ENCODE results near the gene SULT1C4.

SULT1C4 gene

DNA sequence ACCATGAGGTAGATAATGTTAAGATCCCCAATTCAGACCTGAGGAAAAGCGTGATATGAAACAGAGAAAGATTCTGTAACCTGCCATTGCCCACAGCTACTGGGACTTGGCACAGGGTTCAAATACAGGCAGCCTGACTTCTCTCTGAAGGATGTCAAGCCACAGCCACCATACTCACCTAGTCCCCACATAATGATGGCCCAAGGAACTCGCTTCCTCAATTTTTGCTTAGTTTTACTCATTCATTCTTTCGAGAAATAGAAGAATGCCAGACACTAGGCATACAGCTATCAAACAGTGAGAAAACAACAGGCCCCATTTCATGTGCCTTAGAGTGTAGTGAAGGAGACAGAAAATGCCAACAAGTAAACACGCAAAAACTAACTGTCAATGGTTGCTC, 980 bp upstream of the SULT1C4 start:
- no peak for DNase-seq

DNA sequence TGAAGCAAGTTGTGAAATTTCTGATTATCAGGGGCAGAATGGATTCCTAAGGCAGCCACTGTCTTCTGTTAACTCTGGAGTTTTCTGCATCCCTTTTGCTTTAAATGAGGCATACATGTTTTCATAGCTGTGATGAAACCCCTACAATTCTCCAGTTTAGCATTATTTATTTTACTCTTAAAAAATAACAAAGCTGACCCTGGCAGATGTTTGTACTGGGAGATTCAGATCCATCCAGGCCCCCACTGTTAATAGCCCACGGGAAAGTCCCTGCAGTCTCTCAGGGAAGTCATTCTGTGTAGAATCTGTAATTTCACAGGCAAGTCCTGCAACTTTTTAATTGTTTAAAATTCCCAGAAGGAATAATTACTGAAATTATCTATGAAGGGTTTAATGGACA, 353 bp upstream of the SULT1C4 start:
- no peak for DNase-seq

DNA sequence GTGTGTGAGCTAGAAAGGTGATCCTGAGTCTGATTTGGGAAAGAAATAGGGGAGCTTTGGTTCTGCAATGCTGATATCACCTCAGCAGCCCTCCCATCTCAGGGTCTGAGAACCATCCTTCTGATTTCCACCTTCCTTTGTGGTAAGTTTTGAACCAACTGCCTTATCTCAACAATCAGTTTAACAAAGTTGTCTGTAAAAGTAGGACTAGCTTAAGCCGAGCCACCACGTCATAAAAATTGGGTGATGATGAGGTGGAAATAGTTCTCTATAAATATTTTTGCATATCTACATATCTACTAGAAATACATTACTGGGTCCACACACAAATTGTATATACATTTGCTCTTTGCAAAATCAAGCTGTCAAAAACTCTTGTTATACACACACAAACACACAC, 1.1 kb downstream of the SULT1C4 start:
- DNase-seq: no peak

DNA sequence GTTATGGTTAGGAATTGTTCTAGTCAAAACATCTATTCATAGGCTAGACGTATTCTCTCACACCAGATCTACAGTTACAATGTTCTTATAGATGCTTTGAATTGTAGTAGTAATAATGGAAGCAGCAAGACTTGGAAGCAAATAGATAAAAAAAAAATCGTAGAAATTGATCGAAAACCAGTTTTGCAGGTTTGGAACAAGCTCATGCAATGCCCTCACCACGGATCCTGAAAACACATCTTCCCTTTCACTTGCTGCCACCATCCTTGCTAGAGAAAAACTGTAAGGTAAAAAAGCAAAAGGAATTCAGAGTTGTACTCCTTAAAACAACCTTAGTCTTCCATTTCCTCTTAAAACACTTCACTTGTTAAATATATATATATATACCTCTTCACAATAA, 4.4 kb downstream of the SULT1C4 start:
- no peak for DNase-seq

DNA sequence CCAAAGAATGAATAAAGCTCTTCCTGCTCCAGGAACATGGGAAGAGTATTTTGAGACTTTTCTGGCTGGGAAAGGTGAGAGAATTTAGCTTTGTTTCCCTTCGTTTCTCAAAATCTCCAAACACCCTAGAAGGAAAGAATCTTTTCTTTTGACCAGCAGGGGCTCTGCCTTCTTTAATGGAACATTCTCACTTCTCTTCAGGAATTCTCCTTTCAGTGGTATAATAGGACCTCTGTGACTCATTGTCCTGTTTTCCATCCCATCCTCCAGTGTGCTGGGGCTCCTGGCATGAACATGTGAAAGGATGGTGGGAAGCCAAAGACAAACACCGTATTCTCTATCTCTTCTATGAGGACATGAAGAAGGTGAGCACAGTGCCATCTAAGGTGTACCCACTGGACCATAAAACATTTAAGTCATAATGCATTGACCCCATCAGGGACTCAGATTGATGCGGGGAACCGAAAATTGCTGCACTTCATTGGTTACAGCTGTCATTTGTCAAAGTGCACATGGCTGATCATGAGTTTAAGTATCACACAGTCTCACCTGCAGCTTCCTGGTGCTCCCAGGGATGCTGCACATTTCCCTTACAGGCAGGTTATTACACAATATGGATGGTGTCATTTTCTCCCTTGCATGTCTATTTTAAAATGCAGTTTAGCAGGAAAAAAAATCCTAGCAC, 5.5 kb downstream of the SULT1C4 start:
- no peak for DNase-seq

DNA sequence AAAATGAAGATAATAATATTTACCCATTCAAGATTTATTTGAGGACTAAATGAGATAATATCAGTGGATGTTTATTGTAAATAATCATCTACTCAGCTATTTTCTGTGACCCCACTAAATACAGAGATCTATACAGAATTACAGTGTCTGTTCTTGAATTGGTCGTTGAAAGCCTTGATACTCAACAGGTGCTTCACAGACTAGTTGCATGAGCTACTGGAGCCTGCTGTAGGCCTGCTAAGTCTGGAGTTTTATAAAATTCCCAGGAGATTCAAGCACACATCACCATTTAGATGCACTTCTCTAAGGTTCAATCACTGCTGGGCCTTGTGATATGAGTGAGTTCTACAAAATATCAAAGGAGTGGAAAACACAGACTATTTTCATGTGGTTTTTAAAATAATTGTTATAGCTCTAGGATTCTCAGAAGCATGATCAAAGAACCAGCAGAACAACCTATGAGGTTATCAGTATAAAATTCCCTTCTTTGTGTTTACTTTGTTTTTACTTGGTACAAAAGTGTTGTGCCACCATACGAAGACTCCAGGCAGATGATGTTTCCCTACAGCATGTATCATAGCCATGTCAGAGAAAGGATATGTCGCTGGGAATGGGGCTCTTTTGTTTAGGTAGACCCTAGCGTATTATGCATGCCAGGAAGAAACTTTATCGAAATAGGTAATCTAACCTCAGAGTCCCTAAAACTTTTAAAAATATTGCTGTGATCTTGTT, 7.1 kb downstream of the SULT1C4 start:
- no peak for DNase-seq

DNA sequence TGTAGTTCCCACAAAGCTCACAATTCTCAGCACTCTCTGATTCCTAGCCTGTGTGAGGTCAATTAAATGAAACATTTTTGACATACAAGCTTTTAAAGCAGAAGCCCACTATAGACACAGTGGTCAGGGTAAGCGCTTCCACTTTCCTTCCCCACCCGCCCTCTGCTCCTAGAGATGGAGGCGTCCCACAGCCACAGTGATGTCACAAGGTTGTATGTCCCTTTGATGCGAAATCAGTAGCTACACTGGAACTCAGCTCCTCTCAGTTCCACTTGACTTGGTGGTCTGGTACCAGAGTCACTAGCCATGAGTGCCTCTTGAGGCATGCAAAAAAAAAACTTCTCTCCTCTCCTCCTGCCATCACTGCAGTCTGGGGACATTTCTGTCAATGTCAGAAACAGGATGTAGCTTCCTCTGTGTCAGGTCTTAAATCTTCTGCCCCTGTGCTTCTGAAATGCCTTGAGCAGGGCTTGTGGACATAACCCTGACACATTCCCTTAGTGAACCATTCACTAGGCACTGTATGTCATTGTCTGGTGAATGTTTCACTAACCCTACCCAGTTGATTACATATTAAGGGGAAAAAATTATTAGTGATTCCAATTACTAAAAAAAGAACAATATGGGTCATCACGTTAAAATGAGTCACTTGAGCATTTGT, 7.8 kb downstream of the SULT1C4 start:
- DNase-seq: no peak

DNA sequence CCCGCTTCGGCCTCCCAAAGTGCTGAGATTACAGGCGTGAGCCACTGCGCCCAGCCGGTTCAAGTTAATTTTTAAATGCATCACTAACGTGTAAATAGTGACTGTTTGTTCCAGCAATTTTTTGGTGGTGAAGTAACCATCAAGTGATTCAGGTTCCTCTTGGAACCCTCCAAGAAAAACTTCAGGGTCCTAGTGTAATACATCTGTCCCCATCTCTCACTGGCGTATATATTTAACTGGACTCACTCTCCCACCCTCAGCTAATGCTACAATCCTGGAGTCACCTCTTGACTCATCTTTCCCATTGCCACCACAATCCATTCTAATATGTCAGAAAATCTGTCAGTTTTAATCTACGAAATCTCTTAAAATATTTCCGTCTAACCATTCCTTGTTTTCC, 10.3 kb downstream of the SULT1C4 start:
- DNase-seq: no peak

DNA sequence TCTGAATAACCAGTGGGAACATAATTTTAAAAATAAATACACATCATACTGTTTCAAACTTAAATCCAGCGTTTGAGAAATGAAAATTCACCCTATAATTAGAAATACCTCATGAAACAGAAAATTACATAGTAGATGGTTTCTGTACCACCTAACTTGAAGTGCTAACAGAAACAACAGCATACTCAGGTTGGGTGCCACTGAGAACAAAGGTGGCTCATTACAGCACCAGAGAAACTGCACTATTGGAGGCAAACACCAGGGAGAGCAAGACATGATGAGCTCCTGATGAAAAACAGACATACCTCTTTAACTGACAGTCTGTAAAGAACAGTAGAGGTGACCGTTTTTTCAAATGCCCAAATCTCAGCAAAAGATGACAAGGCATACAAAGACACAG, 12.6 kb downstream of the SULT1C4 start:
- no peak for DNase-seq

DNA sequence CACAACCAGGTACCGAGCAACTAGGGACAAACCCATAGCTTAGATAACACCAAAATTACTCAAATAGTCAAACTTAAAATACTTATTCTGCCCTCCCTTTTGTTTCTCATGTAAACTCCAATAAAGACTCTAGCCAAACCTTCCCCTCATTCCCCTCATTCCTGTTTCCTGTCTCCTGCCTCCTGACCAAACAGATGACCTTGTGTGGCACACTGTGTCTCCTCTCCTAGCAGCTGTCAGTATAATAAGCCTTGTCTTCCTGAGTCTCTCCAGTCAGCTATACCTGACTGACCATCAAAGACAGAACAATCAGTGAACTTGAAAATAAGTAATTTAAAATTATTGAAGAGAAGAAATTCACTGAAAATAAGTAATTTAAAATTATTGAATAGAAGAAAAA, 14.3 kb downstream of the SULT1C4 start:
- no peak for DNase-seq

DNA sequence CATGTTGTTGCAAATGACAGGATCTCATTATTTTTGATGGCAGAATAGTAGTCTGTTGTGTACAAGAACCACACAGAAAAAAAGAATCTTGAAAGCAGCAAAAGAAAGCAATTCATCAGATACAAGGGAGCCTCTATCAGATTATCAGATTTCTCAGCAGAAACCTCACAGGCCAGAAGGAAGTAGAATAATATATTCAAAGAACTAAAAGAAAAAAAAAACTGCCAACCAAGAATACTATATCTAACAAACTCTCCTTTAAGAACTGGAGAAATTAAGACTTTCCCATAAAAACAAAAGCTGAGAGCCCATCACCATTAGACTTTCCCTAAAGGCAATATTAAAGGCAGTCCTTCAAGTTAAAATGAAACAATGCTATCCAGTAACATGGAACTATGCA, 15.4 kb downstream of the SULT1C4 start:
- DNase-seq: no peak

DNA sequence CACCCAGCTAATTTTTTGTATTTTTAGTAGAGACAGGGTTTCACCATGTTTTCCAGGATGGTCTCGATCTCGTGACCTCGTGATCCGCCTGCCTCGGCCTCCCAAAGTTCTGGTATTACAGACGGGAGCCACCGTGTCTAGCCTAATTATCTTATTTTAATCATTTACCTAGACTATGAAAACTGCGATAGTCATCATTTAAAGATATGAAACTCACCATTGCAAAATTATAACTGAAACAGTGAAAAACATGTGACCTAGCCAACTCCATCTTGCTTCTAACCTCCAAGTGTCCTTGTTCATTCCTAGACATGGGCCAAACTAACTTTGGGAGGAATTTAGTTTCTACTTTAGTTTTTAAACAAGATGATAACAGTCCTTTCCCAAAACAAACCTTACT, 17.4 kb downstream of the SULT1C4 start:
- DNase-seq: no peak

DNA sequence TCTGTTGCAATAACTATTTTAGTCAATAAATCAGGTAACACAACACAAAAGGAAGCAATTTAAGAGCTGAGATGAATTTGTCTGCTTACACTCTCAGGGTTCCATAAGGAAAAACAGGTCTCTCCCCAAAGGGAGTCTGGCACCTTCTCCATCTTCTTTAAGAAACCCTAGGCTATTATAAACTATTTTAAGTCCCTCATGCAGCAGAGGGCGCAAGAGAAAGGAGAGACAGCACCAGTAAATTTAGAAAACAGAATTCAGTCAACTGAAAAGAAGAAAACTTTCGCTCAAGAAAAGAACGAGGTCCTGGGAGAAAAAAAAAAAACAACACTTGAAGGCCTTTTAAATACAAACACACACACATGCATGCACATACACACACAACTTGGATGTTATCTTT, 19.1 kb downstream of the SULT1C4 start:
- DNase-seq: no peak

DNA sequence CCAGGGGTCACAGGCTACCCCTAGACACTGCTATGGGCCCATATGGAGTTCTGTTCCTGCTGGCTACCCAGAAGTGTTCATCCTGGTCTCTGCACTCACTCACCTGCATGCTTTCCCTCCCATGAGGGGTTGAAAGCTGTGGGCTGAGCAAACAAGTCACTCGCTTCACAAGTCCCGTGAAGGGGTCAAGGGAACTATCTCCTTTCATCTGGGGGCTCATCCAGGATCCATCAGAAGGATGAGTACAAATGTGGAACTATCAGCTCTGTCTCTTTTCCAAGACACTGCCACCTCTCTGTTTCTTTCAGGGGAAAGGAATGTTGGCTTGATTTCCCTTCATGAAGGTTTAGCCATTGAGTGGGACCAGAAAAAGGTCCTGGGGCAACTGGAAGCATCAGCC, 21.7 kb downstream of the SULT1C4 start:
- no peak for DNase-seq

DNA sequence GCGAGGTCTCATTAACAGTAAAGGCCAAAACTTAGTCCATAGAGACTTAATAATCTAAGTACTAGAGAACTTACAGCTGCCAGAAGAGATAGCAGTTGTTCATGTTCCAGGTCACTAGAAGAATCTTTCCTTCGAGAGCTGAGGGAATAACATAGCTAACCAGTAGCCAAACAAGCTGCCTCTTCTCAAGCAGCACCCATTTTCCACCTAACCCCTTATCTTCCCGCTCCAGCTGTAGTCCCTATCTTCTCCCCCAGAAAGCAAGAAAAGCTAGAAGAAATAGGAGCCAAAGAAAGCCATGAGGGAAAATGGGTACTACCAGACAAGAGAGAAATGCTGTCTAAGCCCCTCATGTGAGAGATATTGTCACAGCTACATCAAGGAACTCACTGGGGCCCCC, 24.0 kb downstream of the SULT1C4 start:
- DNase-seq: no peak

DNA sequence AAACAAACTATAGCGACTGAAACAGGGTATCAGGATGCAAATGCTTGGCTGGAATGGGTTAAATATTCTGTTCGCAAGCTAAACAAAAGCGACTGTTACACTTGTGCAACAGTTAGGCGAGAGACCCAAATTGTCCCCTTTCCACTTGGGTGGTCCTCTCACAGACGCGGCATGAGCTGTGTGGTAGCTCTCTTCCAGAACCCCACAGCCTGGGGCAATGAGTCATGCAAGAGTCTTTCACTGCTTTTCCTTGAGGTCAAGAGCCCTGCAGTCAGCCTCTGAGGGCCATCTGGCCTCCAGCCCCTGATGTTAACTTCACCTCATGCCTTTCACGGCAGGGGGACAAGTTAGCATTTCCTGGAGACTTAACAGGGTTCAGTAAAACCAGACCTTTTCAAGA, 25.7 kb downstream of the SULT1C4 start:
- no peak for DNase-seq

DNA sequence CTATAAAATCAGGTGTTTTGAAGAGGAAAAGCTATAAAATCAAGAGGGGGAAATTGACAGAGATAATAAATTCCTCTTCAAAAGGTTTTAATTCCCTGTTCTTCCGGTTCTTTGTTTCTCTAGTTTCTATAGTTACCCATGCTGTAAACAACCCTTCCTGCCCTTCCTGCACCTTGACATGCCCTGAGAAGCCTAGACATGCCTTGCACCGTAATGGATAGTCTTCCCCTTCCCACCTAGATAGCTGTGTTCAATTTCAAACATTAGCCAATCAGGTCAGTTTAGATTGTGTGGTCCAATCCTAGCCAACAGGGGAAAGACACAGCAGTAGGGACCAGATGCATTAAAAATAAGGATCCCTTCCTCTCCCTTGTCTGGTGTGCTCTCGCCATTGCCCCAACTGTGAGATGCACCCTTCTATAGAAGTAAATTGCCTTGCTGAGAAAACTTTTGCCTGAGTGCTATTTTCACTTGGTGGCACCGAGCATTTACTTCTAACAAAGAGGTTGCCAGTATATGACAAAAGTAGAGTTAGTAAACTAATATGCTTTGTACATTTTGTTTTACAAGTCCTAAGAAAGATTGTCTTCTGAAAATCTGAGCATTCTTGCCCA, 27.1 kb downstream of the SULT1C4 start:
- no peak for DNase-seq

DNA sequence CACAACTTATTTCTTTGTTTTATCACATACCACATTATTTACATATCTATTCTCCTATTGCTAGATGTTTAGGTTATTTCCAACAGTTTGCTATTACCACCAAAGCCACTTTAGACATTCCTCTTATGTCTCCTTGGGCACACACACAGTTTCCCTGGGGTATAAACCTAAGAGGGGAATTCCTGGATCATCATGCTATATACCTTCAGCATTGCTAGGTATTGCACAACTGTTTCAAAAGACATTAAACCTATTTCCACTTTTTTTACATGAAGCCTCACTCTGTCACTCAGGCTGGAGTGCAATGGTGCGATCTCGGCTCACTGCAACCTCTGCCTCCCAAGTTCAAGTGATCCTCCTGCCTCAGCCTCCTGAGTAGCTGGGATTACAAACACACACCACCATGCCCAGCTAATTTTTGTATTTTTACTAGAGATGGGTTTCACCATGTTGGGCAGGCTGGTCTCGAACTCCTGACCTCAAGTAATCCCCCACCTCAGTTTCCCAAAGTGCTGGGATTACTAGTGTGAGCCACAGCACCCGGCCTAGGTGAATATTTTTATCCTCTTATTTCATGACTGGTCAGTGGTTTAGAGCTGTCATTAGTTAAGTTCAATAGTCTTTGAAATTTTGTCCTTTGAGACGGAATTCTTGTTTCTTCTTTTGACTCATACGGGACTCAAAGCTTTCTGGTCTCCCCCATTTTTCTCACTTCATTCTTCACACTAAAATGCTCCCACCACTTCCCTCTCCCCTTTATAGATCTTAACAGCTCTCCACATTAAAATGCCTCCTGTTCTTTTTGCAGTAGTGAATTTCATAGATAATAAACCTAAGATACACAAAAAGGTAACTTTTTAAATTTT, 30.3 kb downstream of the SULT1C4 start:
- no peak for DNase-seq

DNA sequence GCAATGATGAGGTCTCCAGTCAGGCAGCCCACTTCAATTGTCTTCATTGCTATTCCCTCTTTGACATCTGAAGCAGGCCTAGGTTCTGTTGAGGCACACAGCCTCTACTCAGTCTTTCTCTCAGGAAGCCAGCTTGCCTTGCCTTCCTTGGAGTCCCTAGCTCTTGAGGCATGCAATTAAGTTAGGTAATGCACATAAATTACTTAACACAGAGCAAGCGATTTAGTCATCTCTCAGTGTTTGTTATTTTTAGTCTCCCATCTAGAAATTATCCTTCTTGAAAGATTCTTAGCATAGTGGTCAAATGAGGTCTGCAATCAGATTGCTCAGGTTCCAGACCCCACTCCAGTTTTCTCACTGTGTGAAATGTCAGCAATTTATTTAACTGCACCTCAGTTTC, 32.0 kb downstream of the SULT1C4 start:
- no peak for DNase-seq

DNA sequence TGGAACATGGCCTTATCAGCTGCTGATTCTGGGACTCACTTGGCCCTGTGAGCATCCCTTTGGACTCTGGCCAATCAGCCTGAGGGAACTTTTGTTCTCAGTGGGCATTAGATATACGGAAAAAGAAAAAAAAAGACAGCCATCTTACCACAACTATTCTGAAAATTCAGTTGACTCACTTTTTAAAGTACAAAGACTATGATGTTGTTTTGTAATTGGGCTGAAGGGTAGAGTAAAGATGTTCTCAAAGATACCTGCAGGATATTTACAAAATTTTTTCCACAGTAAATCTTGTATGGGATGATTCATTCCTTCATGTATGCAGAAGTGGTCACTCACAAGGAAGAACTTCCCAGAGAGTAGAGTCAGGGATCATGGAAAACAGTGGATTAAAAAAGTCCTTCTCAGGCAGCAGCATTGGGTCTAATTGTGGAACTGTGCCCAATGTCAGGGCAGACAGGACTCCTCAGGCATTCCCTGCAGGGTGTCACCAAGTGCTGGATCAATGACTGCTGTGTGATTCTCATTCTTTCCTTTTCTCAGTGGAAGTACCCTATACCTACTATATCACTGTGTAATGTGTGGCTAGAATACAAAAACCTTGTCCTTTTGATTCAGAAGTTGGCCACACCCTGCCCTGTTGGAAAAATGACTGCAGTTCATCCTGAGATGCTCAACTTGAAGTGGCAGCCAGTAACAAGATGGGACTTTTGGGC, 35.4 kb downstream of the SULT1C4 start:
- no peak for DNase-seq

DNA sequence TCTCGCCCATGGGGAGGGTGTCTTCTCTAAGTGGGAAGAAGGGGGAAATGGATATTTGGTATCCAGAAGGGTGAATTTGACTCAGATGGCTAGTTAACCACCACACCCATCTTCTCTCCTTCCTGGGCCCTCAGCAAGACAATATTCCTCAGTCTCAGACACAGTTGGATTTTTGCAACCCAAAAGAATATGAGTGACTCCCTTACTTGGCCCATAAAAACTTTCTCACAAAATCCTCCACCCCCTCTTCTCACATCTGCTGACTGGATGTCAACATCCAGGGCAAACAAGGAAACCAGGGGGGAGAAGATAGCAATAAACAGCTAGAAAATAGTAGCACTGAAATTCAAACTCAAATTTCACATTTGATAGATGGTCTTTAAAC, 35.9 kb downstream of the SULT1C4 start:
- DNase-seq: no peak

DNA sequence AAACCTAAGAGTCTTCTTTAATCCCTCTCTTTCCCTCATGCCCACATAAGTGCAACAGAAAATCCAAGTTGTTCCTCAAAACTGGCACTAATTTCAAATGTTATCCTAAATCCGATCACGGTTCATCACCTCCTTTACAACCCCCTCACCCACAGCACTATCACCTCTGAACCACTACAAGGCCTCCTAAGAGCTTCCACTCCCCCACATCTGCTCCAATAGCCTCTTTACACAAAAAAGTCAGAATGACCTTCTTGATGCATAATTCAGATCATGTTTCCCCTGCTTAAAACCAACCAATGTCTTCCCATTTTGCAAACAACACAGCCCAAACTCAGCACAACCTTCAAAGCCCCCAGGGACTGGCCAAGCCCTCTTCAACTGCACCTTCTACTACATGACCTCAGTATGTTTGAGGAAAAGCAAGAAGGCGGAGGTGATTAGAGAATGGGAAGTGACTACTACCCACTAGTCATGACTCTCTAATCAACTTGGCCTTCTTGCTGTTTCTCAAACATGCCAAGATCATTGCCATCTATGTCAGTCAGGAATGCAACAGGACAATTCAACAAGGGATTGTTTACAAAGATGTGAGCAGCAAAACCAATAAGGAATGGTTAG, 36.6 kb downstream of the SULT1C4 start:
- DNase-seq: no peak

Data from suppressor macrophage treated with lipopolysaccharide for 4 hours (primary cell).